ENCODE results near the gene TTC39B.

Gene TTC39B

GRCh38 chr9:15176836-15177235, 130.2 kb downstream of the TTC39B start:
- DNase-seq (ENCODE audit: low spot score), result no peak

GRCh38 chr9:15163931-15164330, 143.1 kb downstream of the TTC39B start:
- DNase-seq (ENCODE audit: low spot score), result no peak

GRCh38 chr9:15161753-15162152, 145.3 kb downstream of the TTC39B start:
- DNase-seq (ENCODE audit: low spot score), result no peak

GRCh38 chr9:15160673-15161072, 146.3 kb downstream of the TTC39B start:
- DNase-seq (ENCODE audit: low spot score), result no peak

- no peak for DNase-seq (ENCODE audit: low spot score)
Measured at GRCh38 chr9:15158064-15158463, 149.0 kb downstream of the TTC39B start.

GRCh38 chr9:15157381-15157780, 149.6 kb downstream of the TTC39B start:
- DNase-seq (ENCODE audit: low spot score), result no peak

GRCh38 chr9:15156241-15156640, 150.8 kb downstream of the TTC39B start:
- no peak for DNase-seq (ENCODE audit: low spot score)

GRCh38 chr9:15155826-15156225, 151.2 kb downstream of the TTC39B start:
- no peak for DNase-seq (ENCODE audit: low spot score)

- DNase-seq (ENCODE audit: low spot score), result no peak
Measured at GRCh38 chr9:15155323-15155722, 151.7 kb downstream of the TTC39B start.

- no peak for DNase-seq (ENCODE audit: low spot score)
Measured at GRCh38 chr9:15154677-15155076, 152.3 kb downstream of the TTC39B start.

GRCh38 chr9:15153961-15154360, 153.1 kb downstream of the TTC39B start:
- DNase-seq (ENCODE audit: low spot score), result no peak

- DNase-seq (ENCODE audit: low spot score), result no peak
Measured at GRCh38 chr9:15150939-15151338, 156.1 kb downstream of the TTC39B start.

GRCh38 chr9:15149450-15149849, 157.6 kb downstream of the TTC39B start:
- DNase-seq (ENCODE audit: low spot score), result no peak

GRCh38 chr9:15146268-15146700, 160.7 kb downstream of the TTC39B start:
- DNase-seq (ENCODE audit: low spot score), result no peak

GRCh38 chr9:15144622-15145061, 162.4 kb downstream of the TTC39B start:
- no peak for DNase-seq (ENCODE audit: low spot score)

- peak; percentile 23 for DNase-seq (ENCODE audit: low spot score)
Measured at GRCh38 chr9:15142878-15143534, 164.0 kb downstream of the TTC39B start.

GRCh38 chr9:15140051-15140450, 167.0 kb downstream of the TTC39B start:
- DNase-seq (ENCODE audit: low spot score), result no peak

GRCh38 chr9:15139469-15139868, 167.5 kb downstream of the TTC39B start:
- DNase-seq (ENCODE audit: low spot score), result no peak

GRCh38 chr9:15138357-15138686, 168.7 kb downstream of the TTC39B start:
- no peak for DNase-seq (ENCODE audit: low spot score)

GRCh38 chr9:15137658-15138356, 169.2 kb downstream of the TTC39B start:
- DNase-seq (ENCODE audit: low spot score), result no peak

- DNase-seq (ENCODE audit: low spot score), result no peak
Measured at GRCh38 chr9:15137089-15137488, 169.9 kb downstream of the TTC39B start.

- DNase-seq (ENCODE audit: low spot score), result no peak
Measured at GRCh38 chr9:15136646-15137045, 170.4 kb downstream of the TTC39B start.

GRCh38 chr9:15135164-15135792, 171.7 kb downstream of the TTC39B start:
- peak; percentile 16 for DNase-seq (ENCODE audit: low spot score)

All from hematopoietic multipotent progenitor cell treated with erythropoietin and hydrocortisone succinate and interleukin-3 and kit ligand, for 17 days (in vitro differentiated cells).